HepG2 (cell line): ENCODE results near the gene PEAK3. TPM values are rescaled to one million over a fixed set of nuclear protein-coding genes. Genes with fewer than 3 reads are reported as not detected.

Source experiments
- ASH2L ChIP-seq: fragments of 300-600, 200-600 bp; sonication (generic); IDR thresholded peaks from 2 replicates; pipeline ENCODE4 v1.7.0; 2017; ENCODE audit warnings: low read depth, mild to moderate bottlenecking, moderate library complexity, mixed read lengths, low read length; ENCODE audit not compliant: insufficient read length
- ATF7-NPFF ChIP-seq: sonication (generic); formaldehyde crosslinking; IDR thresholded peaks from 2 replicates; pipeline ENCODE4 v1.8.1; 2023; ENCODE audit warnings: mild to moderate bottlenecking, low read depth, missing genetic modification reagents, moderate library complexity
- DMTF1 ChIP-seq: sonication (generic); formaldehyde crosslinking; IDR thresholded peaks from 2 replicates; pipeline ENCODE4 v1.4.0; 2020; ENCODE audit warnings: mild to moderate bottlenecking, missing genetic modification reagents
- FUBP1 ChIP-seq: sonication (generic); formaldehyde crosslinking; IDR thresholded peaks from 2 replicates; pipeline ENCODE4 v1.5.1; 2020; ENCODE audit warnings: missing genetic modification reagents, mild to moderate bottlenecking, borderline replicate concordance
- NFE2 ChIP-seq: sonication (generic); formaldehyde crosslinking; IDR thresholded peaks from 2 replicates; pipeline ENCODE4 v1.4.0; 2020; ENCODE audit warnings: missing genetic modification reagents
- PITX1 ChIP-seq: sonication (generic); formaldehyde crosslinking; IDR thresholded peaks from 2 replicates; pipeline ENCODE4 v1.5.1; 2020; ENCODE audit warnings: mild to moderate bottlenecking, missing genetic modification reagents
- POGK ChIP-seq: sonication (generic); formaldehyde crosslinking; conservative IDR thresholded peaks from 2 replicates; pipeline ENCODE4 v1.8.0; 2022; ENCODE audit warnings: mild to moderate bottlenecking, moderate library complexity, missing genetic modification reagents
- SETDB1 ChIP-seq: sonication (generic); formaldehyde crosslinking; IDR thresholded peaks from 2 replicates; pipeline ENCODE4 v1.5.1; 2020; ENCODE audit warnings: missing genetic modification reagents, mild to moderate bottlenecking, borderline replicate concordance
- SMC3 ChIP-seq: IDR thresholded peaks from 2 replicates; pipeline ENCODE4 v1.6.1; 2011; ENCODE audit warnings: low read length, improper control_type of control experiment
- SOX6 ChIP-seq, 2 experiments: fragments of 450-650 bp in 1 of 2; sonication (generic) in 1 of 2; formaldehyde crosslinking in 1 of 2; IDR thresholded peaks; 2 replicates each; pipeline versions ENCODE4 v1.4.0 to v1.6.1; 2017 to 2020; ENCODE audit warnings: antibody characterized with exemption in 1 of 2, mild to moderate bottlenecking in 1 of 2, missing genetic modification reagents in 1 of 2
- SP1 ChIP-seq, 2 experiments: fragments of 450-650 bp in 1 of 2; sonication (generic) in 1 of 2; formaldehyde crosslinking in 1 of 2; IDR thresholded peaks; 2 replicates each; pipeline versions ENCODE4 v1.4.0 to v1.6.1; 2016 to 2020; ENCODE audit warnings: missing genetic modification reagents in 1 of 2
- SRY ChIP-seq: sonication (generic); formaldehyde crosslinking; IDR thresholded peaks from 2 replicates; pipeline ENCODE4 v1.8.0; 2022; ENCODE audit warnings: mild to moderate bottlenecking, missing genetic modification reagents
- ZNF576 ChIP-seq: sonication (generic); formaldehyde crosslinking; IDR thresholded peaks from 2 replicates; pipeline ENCODE4 v1.4.0; 2020; ENCODE audit warnings: mild to moderate bottlenecking, missing genetic modification reagents
- polyA plus RNA-seq, 8 experiments: library from polyadenylated mRNA; depleted of rRNA in 3 of 8; stranded (reverse) in 7 of 8; unstranded in 1 of 8; fragments of >200 nt; fragmentation: Illumina TruSeq in 4 of 8; extraction: Trizol in 4 of 8; gene quantifications; 2 replicates each; pipeline versions ENCODE4 v1.2.1 to v1.2.3, GENCODE V29; 2011 to 2016; ENCODE audit warnings: low read depth in 4 of 8, missing spikeins in 1 of 8, mixed read lengths in 1 of 8; ENCODE audit not compliant: insufficient read depth in 1 of 8
- total RNA-seq, 5 experiments: library from RNA; depleted of rRNA; stranded (reverse); fragments of >200 nt; fragmentation: Illumina TruSeq; extraction: Trizol; gene quantifications; 2 replicates each; pipeline ENCODE4 v1.2.3, GENCODE V29; 2016; ENCODE audit warnings: low read depth in 1 of 5
- TF ChIP-seq, protein P1 (sequence below): sonication (generic); formaldehyde crosslinking; IDR thresholded peaks from 2 replicates; pipeline ENCODE4 v1.8.0; 2022; ENCODE audit warnings: missing genetic modification reagents, mild to moderate bottlenecking, moderate library complexity, borderline replicate concordance
- TF ChIP-seq, protein P2 (sequence below): sonication (generic); formaldehyde crosslinking; IDR thresholded peaks from 2 replicates; pipeline ENCODE4 v1.5.0; 2020; ENCODE audit warnings: missing genetic modification reagents
- TF ChIP-seq, protein P3 (sequence below): sonication (generic); formaldehyde crosslinking; IDR thresholded peaks from 2 replicates; pipeline ENCODE4 v1.4.0; 2020; ENCODE audit warnings: missing genetic modification reagents, borderline replicate concordance

Gene PEAK3
- total and polyA plus RNA-seq, 2 of the 13 experiments (the other 11 are each of a cell fraction or from before 2014, with no cell fraction given) = not detected

GRCh38 chr19:2315818-2316353, 33.9 kb upstream of the PEAK3 start (continued):
- TF ChIP-seq DMTF1 = no peak
- TF ChIP-seq SMC3 = peak; percentile 52
- TF ChIP-seq, protein P1, sequence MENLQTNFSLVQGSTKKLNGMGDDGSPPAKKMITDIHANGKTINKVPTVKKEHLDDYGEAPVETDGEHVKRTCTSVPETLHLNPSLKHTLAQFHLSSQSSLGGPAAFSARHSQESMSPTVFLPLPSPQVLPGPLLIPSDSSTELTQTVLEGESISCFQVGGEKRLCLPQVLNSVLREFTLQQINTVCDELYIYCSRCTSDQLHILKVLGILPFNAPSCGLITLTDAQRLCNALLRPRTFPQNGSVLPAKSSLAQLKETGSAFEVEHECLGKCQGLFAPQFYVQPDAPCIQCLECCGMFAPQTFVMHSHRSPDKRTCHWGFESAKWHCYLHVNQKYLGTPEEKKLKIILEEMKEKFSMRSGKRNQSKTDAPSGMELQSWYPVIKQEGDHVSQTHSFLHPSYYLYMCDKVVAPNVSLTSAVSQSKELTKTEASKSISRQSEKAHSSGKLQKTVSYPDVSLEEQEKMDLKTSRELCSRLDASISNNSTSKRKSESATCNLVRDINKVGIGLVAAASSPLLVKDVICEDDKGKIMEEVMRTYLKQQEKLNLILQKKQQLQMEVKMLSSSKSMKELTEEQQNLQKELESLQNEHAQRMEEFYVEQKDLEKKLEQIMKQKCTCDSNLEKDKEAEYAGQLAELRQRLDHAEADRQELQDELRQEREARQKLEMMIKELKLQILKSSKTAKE (CRISPR knock-in tag) = no peak
- no peak for TF ChIP-seq PITX1 (CRISPR knock-in tag)
- no peak for TF ChIP-seq FUBP1 (CRISPR knock-in tag)
- no peak for TF ChIP-seq SETDB1 (CRISPR knock-in tag)
- no peak for TF ChIP-seq SP1 (IDR thresholded peaks at IDR 0.05)
- peak; percentile 19; the same call in 1 of the 2 replicates for TF ChIP-seq SP1 (CRISPR knock-in tag; IDR thresholded peaks at IDR 0.05)
- no peak for TF ChIP-seq POGK (CRISPR knock-in tag)
- no peak for TF ChIP-seq ASH2L
- TF ChIP-seq ZNF576 (CRISPR knock-in tag) = no peak
- TF ChIP-seq SOX6 (IDR thresholded peaks at IDR 0.05) = no peak
- no peak for TF ChIP-seq SOX6 (CRISPR knock-in tag; IDR thresholded peaks at IDR 0.05)
- TF ChIP-seq, protein P2, sequence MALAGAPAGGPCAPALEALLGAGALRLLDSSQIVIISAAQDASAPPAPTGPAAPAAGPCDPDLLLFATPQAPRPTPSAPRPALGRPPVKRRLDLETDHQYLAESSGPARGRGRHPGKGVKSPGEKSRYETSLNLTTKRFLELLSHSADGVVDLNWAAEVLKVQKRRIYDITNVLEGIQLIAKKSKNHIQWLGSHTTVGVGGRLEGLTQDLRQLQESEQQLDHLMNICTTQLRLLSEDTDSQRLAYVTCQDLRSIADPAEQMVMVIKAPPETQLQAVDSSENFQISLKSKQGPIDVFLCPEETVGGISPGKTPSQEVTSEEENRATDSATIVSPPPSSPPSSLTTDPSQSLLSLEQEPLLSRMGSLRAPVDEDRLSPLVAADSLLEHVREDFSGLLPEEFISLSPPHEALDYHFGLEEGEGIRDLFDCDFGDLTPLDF (CRISPR knock-in tag) = no peak
- no peak for TF ChIP-seq ATF7-NPFF (CRISPR knock-in tag)
- 0 out of 2 replicates have a peak, but pooled peaks have one; percentile 45 for TF ChIP-seq SRY (CRISPR knock-in tag)
- TF ChIP-seq, protein P3, sequence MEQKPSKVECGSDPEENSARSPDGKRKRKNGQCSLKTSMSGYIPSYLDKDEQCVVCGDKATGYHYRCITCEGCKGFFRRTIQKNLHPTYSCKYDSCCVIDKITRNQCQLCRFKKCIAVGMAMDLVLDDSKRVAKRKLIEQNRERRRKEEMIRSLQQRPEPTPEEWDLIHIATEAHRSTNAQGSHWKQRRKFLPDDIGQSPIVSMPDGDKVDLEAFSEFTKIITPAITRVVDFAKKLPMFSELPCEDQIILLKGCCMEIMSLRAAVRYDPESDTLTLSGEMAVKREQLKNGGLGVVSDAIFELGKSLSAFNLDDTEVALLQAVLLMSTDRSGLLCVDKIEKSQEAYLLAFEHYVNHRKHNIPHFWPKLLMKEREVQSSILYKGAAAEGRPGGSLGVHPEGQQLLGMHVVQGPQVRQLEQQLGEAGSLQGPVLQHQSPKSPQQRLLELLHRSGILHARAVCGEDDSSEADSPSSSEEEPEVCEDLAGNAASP (CRISPR knock-in tag) = 0 out of 2 replicates have a peak, but pooled peaks have one; percentile 44
- no peak for TF ChIP-seq NFE2 (CRISPR knock-in tag)
